ENCODE data around the gene SOCS3.
A peak's percentile ranks its signal among the peaks of the same experiment; 100 is the strongest.

SOCS3 gene

DNA sequence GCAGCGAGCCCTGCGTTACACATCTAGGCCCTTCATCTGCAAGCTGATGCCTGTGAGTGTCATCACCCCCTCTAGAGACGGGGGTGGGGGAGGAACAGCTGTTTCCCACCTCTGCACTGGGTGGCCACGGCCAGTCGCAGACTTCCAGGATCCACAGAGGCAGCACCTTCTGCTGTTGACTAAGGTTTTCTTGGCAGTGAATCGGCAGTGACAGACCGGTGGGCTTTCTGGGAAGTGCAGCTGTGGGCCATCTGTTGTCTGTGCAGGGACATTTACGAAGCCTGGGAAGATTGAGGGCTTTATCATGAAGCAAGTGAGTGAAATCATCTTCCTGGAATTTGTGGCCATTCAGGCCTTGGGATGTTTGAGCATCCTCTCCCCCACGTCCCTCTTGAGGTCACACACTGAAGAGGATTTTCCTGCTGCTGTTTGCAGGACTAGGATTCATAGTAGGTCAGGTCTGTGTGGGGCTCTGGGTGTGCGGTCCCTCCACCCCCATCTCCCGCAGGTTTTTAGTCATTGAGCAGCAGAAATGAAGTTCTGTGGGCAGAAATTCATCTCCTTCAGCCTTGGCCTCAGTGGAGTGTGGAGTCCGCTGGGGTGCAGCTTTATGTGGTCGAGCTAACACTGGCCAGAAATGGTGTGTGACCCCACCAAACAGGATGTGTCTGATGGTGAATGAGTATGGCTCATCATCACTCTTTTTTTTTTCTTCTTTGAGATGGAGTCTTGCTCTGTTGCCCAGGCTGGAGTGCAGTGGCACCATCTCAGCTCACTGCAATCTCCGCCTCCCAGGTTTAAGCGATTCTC lies 30.6 kb upstream of the SOCS3 start:
- DNase-seq (ENCODE audit: low spot score), result no peak

DNA sequence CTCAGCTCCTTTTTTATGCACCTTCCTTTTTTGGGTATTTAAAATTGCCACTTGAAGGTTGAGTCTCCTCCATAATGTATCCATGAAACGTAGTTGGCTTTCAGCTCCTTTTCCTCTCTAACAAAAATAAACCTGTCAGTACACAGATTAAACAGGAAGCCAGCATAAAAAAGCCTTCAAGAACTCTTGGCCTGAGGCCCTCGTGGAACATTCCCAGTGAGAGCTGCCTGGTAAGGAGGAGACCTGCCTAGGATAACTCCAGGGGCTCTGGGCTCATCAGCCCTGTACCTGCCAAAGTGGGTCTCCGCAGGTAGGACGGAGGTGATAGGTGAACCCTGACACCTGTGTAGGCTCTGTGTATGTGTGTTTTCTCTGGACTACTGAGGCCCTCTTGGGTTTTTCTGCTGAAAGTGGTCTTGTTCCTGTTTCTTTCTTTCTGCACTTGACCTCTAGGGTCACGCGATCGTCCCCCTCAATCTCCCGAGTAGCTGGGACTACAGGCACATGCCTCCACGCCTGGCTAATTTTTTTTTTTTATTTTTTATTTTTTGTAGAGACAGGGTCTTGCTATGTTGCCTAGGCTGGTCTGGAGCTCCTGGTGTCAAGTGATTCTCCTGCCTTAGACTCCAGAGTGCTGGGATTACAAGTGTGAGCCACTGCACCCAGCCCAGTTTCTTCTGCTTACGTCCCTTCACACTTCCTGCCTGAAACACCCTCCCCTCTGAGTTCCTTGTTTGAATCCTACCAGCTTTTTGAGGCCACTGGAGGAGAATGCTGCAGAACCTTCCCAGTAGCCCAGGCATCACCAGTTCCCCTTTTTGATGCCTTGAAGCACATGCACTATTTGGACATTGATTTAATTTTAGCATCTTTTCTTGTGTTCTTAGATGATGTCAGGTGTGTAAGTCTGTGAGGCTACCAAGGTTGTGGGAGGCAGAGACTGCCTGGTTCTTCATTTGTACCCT lies 28.4 kb upstream of the SOCS3 start:
- peak; percentile 54 for DNase-seq (ENCODE audit: low spot score)

DNA sequence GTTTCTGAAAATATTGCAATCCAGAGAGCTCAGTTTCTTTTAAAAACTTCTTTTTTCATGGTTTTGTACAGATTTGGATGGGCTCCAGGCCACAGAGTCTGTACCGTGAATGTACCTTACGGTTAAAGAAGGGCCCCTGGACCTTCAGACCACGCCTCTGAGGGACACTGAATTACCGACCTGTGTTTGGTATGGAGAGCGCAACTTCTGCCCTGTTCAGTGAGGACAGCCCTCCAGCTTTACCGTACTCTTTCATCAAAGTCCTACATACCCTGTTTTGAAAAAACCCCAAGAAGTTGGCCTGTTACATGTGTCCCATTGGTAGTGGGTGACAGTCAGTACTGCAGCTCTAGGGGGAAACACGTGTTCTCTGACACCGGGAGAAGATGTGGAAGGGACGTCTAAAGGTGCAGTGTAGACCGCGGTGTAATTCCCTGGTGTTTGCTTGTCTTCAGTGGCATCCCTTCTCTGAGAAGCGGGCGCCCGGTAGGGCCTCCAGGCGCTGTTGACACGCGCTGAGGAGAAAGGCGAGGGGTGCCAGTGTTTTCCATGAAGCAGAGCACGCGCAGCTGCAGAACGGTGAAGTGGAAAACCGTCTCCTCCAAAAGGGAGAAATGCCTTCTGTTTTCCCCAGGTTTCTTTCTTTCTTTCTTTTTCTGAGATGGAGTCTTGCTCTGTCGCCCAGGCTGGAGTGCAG lies 24.8 kb upstream of the SOCS3 start:
- DNase-seq (ENCODE audit: low spot score), result no peak

DNA sequence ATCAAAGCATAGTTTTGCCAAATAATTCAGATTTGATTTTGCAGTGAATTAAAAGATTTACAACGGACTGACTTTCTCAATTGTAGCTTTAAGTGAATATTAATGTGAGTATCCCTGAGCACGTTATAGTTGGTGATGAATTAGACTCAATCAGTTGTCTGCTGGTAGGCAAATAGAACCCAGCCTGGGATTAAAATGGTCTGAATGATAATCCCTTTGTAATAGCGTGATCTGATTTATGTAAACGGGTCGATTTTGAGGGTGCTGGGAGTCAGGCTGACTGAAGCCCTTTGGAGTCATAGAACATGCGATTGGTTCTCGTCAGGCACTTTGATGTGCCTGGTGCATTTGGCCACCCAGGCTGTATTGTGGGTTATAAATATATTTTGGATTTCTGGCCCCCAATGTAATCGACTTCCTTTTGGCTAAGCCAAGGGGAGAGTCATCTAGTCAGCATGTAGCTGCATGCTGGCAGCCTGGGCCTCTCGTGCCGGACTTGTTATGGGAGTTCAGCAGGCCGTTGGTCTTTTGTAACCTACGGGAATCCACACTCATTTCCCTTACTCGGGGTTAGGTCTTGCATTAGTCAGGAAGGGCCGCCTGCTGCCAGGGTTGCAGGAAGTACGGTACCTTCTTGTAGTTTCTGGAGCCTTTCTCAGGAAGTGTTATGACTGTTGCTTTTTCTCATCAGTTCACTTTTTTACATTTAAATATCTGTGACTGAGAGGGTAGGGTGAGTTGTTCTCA lies 24.0 kb upstream of the SOCS3 start:
- DNase-seq (ENCODE audit: low spot score), result peak; percentile 26

DNA sequence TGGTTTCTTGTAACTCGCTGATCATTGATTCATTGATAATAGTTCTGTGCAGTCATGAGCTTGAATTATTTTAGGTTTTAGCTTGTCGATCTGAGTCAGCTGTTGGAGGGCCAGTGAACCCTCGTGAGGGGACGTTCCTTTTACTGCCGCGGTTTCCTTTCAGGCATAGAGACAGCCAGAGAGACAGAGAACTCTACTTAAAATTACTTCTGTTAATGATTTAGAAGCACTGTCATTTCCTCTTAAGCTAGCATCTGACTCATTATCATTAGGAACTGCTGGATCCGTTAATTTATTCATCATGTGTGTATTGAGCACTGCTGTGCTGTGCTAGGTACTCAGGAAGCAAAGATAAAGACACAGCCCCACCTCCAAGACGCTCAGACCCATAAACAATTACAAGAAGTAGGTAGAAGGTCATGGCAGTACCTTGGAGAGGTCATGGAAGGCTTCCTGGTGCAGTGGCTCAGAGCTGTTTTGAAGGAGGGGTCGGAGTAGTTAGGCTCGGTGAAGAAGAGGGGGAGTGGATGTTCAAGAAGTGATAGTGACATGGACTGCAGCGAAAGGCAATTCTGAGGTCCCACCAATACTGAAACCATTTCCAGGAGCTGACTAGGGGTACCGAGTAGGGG lies 21.8 kb upstream of the SOCS3 start:
- no peak for DNase-seq (ENCODE audit: low spot score)

DNA sequence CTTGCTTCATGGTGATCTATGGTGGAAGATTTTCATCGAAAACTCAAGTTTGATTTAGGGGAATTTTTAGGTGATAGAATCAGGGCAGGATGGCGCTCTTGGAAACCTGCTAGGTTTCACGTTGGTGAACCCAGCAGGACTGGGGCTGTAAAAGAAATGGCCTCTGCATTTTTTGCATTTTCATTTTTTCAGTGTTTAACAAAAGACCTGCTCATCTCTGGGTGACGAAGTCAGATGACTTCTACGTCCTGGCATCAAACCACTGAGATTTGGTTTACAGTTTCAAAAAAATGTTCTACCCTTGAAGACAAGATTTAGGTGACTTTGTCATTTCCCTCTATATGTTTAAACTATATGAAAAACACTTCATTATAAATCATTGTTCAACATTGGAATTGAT lies 20.5 kb upstream of the SOCS3 start:
- DNase-seq (ENCODE audit: low spot score), result no peak

DNA sequence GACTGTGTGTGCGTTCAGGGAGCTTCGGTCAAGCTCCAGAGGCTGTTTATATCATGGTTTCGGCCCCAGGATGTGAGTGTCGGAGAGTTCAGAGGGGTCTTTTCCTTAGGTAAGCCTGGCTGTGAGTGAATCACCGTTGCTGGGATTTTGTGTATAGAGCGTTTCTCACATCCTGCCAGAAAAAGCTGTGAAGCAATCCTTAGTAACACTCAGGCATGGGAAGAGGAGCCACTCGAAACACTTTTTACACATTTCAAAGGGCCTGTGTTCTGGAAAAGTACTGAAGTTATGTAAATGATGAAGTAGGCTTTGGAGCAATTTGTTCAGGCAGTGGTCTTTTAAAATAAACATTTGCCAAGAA lies 19.2 kb upstream of the SOCS3 start:
- DNase-seq (ENCODE audit: low spot score), result no peak

DNA sequence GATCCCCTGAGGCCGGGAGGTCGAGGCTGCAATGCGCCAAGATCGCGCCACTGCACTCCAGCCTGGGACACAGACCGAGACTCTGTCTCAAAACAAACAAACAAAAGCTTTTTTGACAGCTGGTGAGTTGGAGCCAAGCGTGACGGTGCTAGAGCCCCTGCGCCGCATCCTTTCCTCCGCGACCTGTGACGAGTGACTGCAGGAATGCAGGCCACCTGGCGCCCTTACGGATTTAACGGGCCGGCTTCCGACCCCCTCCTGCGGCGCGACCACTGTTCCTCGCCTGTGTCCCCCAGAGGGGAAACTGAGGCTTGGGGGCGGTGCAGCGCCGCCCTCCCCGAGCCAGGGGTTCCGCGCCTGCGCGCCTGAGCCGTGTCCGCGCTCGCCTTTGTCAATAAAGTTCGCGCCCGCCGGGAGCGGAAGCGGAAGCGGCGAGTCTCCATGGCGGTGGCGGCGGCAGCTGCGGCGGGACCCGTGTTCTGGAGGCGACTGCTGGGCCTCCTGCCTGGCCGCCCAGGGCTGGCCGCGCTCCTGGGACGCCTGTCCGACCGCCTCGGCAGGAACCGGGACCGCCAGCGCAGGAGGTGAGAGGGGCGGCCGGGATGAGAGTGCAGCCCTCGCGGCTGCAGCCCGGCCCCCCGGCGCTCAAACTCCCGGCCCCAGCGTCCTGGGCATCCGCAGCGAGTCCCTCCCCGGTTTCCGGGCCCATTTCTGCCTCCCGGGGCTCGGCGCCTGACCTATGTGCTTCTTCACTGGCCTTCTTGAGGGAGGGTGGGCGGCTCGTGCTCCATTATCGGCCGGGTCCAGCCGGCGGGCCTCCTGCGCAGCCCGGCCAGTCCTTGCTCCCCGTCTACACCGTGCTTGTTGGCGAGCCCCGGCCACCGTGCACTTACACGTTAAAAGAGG lies 18.6 kb upstream of the SOCS3 start, which contains the start of gene PGS1:
TSS of gene PGS1 (plus strand) at position 425 of the 906 bp plus-strand sequence. CDS start at position 442, 17 bp downstream.
- DNase-seq (ENCODE audit: low spot score), result peak; percentile 60

DNA sequence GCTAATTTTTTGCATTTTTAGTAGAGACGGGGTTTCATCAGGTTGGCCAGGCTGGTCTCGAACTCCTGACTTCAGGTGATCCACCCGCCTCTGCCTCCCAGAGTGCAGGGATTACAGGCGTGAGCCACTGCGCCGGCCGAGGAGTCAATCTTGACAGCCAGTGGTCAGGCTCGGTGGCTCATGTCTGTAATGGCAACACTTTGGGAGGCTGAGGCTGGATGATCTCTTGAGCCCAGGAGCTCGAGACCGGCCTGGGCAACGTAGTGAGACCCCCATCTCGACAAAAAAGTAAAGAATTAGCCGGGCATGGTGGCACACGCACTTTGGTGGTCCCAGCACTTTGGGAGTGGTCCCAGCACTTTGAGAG lies 18.0 kb upstream of the SOCS3 start:
- no peak for DNase-seq (ENCODE audit: low spot score)

DNA sequence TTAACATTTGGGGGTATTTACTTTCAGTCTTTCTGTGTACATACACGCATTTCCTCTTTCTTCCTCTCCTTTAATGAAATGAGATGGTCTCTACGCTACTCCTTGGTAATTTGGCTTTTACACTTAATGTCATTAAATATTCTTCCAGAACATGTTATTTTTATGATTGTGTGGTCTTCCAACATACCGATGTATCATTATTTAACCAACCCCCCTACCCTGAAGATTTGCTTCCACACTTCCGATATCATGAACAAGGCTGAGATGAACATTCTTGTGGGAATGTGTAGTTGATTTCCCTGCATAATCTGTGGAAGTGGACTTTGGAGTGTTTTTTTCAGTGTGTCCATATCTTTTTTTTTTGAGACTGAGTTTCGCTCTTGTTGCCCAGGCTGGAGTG lies 16.3 kb upstream of the SOCS3 start:
- no peak for DNase-seq (ENCODE audit: low spot score)

DNA sequence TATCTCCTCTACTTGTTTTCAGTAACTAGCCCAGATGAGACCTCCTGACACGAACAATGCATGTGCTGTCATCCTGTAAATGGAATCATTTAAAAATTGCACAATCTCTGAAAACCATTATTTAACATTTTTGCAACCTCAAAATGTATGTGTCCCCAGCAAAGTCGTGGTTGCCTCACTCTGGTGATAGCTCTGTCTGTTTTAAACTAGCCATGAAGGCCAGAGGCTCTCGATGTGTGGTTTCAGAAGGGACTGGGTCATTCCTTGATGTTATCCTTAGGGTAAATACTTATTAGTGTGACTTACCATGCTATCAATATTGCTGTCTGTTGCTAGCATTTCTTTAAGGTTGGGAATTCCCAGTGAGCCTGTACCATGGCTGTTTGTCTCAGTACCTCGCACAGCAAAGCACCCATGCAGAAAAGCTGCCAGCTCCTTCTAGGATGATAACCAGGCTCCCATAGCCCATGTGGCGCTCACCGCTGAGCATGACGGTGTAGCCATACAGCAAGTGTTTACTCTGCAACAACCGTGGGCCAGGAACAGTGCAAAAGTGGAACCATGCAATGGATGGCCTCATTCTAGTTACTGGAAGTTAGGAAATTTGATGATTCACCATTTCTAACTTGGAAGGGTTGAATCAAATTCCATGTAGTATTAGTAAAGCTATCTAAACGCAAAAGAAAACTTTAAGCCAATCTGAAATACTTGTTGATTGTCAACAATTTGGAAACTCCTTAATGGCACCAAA lies 15.7 kb upstream of the SOCS3 start:
- no peak for DNase-seq (ENCODE audit: low spot score)

DNA sequence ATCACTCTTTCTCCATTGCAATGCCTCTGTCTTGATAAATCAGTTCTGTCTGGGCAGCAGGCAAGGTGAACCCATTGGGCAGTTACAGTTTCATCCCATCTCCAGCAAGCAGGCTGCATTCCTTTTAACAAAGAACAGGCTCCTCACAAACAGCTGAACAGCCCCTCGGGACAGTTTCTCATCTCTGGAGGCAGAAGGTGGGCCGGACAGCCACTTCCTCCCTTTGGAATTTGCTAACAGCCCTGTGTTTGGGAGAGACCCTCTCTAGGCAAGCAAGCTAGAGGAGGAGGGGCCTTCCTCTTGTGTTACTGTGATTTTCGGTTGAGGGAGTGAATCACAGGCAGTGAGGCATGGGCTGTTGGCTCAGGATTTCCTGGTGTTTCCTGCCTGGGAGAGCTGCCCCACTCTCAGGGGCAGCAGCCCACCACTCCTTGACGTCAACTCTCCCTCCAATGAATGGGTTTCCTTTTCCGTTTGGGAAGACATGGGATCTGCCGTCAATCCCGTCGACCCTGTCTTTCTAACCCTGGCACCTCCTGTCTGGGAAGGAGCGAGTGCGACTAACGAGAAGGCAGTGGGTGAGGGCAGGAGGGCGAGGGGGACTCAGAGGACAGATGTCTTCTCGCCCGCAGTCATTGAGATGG lies 14.9 kb upstream of the SOCS3 start:
- no peak for DNase-seq (ENCODE audit: low spot score)

DNA sequence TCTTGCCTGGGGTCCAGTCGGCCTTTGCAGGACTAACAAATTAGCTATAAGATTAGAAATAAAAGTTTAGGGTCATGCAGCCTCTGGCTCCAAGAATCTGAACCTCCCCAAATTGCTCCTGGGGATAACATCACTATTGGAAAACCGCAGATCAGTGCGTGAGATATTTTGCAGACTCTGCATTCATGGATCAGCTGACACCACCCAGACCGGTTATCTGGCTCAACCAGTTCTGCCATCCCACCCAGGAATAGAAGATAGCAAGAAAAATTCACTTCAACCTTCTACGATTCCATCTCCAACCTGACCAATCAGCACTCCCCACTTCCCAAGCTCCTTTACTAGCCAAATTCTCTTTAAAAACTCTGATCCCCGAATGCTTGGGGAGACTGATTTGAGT lies 14.3 kb upstream of the SOCS3 start:
- no peak for DNase-seq (ENCODE audit: low spot score)

DNA sequence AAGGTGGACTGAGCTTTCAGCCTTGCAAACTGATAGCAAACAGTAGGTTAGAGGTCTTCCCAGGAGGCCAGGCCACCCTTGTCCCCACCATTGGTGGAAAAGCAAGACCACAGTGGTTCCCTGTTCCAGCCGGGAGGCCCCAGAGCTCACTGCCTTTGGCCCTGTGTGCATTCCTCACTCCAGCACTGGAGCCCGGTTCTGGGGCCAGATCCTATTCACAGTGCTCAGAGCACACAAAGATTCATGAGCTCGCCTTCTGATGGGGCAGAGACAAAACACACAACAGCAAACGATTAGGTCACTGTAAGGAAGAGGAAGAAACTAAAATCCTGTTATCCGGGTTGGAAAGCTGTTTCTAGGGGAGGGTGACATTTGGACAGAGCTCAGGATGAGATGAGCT lies 13.0 kb upstream of the SOCS3 start:
- DNase-seq (ENCODE audit: low spot score), result no peak

DNA sequence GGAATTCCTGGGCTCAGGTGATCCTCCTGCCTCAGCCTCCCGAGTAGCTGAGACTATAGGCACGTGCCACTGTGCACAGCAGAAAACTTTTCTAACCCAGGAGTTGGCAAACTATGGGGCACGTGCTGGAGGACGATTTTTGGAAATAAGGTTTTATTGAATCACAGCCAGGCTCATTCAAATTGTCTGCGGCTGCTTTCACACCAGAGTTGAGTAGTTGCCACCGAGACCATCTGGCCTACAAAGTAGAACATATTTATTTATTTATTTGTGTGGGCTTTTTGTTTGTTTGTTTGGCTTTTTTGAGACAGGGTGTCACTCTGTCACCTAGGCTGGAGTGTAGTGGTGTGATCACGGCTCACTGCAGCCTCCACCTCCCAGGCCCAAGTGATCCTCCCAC lies 11.2 kb upstream of the SOCS3 start:
- DNase-seq (ENCODE audit: low spot score), result no peak

DNA sequence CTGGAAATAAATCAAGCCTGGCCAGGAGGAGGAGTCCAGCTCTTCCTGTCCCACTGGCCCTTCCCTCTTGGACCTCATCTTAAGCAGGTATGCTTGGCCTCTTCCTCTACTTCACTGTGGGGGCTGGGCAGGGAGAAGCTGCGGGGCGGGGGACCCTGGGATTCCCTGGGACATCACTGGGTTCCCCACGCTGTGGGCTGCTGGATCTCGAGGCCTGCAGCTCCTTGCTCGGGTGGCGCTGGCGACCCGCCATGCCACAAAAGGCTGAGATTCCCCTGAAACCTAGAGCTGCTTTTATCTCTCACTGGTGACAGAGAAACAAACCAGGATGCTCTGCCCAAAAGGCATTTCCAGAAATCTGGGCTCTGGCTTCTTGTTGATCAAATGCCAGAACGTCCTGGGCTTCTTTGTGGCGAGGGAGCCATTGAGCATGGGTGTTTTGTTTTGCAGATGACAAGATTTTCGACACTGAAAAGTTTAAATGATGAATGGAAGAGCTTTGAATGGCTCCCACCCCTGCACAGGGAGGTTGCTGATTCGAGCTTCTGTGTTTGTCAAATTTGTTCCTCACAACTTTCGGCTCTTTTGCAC lies 10.0 kb upstream of the SOCS3 start:
- DNase-seq (ENCODE audit: low spot score), result no peak

DNA sequence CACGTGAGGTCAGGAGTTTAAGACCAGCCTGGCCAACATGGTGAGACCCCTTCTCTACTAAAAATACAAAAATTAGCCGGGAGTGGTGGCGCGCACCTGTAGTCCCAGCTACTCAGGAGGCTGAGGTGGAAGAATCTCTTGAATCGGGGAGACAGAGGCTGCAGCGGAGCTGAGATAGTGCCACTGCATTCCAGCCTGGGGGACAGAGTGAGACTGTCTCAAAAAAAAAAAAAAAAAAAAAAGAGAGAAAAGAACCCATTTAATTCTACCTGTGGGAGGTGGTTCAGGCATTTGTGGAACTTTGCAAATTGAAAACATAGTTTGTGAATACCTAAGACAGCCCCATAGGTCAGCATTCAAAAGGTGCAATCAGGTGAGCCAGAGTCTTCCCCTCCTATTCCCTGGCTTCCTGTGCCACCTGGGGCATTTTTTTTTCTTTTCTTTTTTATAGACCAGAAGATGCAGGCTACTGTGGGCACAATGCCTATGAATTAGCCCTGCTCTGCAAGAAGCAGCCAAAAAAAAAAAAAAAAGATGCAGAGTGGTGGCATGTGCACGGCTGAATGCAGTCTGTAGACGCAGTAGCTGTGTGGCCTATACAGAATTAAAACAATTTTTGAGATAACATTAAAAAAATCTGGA lies 9.1 kb upstream of the SOCS3 start:
- no peak for DNase-seq (ENCODE audit: low spot score)

DNA sequence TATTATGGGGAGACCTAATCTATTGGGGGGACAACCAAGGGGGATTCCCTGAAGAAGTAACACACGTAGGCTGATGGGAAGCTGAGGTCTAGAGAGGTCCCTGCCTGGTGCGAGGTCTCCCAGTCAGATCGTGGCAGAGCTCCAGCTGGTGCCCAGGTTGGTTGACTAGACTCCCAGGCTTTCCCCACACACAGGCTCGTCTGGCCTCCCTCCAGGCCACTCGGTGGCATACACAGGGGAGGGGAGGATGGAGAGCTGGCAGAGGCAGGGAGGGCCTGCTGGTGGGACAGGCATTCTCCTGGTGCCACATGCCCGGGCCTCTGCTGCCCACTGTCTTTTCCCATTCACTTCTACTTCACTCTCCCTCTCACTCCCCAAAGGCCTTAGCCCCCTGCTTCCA lies 8.5 kb upstream of the SOCS3 start:
- no peak for DNase-seq (ENCODE audit: low spot score)

Data from globus pallidus (tissue), 1 donor.